Natural killer cell (primary cell): ENCODE data around the gene KLHL6. TPM values are rescaled to one million over a fixed set of nuclear protein-coding genes. Genes with fewer than 3 reads are reported as not detected.

Source experiments
- ATAC-seq, 3 donors: fragments of 150-1000 bp in 2 of 3; fragments of 200-7000 bp in 1 of 3; cut with Tn5 transposase; 1 replicate in 1 of 3; 2 replicates in 2 of 3; pipeline ENCODE4 v1.10.0; 2021; ENCODE audit warnings: mild to moderate bottlenecking in 2 of 3, moderate library complexity in 2 of 3
- DNase-seq, 2 donors: peaks; one replicate each; pipeline versions ENCODE4 v3.0.0 to v3.0.0-alpha.2; 2013 to 2021; ENCODE audit warnings: mixed read lengths in 1 of 2
- H3K27ac ChIP-seq: one replicate; pipeline ENCODE4 v1.5.1; 2013; ENCODE audit warnings: mild to moderate bottlenecking, low read length
- H3K27me3 ChIP-seq: one replicate; pipeline ENCODE4 v1.6.1; 2013; ENCODE audit warnings: low read length; ENCODE audit not compliant: control insufficient read depth, insufficient read depth
- H3K36me3 ChIP-seq: one replicate; pipeline ENCODE4 v1.6.1; 2013; ENCODE audit warnings: low read length; ENCODE audit not compliant: control insufficient read depth, insufficient read depth
- H3K4me1 ChIP-seq: one replicate; pipeline ENCODE4 v1.6.1; 2013; ENCODE audit warnings: low read length; ENCODE audit not compliant: control insufficient read depth, insufficient read depth
- H3K4me3 ChIP-seq: one replicate; pipeline ENCODE4 v1.5.1; 2013; ENCODE audit warnings: low read length
- H3K9me3 ChIP-seq: one replicate; pipeline ENCODE4 v1.6.1; 2013; ENCODE audit warnings: low read length; ENCODE audit not compliant: control insufficient read depth, insufficient read depth
- H3K27ac Mint-ChIP-seq, 2 donors: one replicate each; pipeline ENCODE4 v1.8.0; 2022; ENCODE audit warnings: mild to moderate bottlenecking in 2 of 2, mixed read lengths in 2 of 2, moderate library complexity in 1 of 2
- H3K27me3 Mint-ChIP-seq, 2 donors: one replicate each; pipeline ENCODE4 v1.8.0; 2022; ENCODE audit warnings: low read depth in 2 of 2, mixed read lengths in 2 of 2
- H3K36me3 Mint-ChIP-seq: one replicate; pipeline ENCODE4 v1.8.0; 2022; ENCODE audit warnings: mixed read lengths
- H3K4me1 Mint-ChIP-seq, 2 donors: one replicate each; pipeline ENCODE4 v1.8.0; 2022; ENCODE audit warnings: mixed read lengths in 2 of 2
- H3K4me3 Mint-ChIP-seq: one replicate; pipeline ENCODE4 v1.8.0; 2022; ENCODE audit warnings: mild to moderate bottlenecking, moderate library complexity, mixed read lengths
- H3K9me3 Mint-ChIP-seq, 2 donors: one replicate each; pipeline ENCODE4 v1.8.0; 2022; ENCODE audit warnings: mixed read lengths in 2 of 2
- WGBS: methylation state at CpG from one replicate; pipeline ENCODE4 v1.1.7; 2013; ENCODE audit warnings: missing lambda C conversion rate; ENCODE audit not compliant: insufficient coverage; 5-methylcytosine and 5-hydroxymethylcytosine counted together
- intact Hi-C: fragments of 100-400 bp; cut with micrococcal nuclease; formaldehyde crosslinking; loops from one replicate; pipeline ENCODE4 v1.14.2; 2022
- total RNA-seq, 4 donors: library from RNA; stranded (reverse); fragments of 120-200 nt in 1 of 4; gene quantifications; one replicate each; pipeline versions ENCODE4 v1.2.3 to v1.2.4, GENCODE V29; 2013 to 2022
- TF ChIP-seq, protein P1 (sequence below): fragments of 200-600 bp; IDR thresholded peaks from one replicate; pipeline ENCODE4 v1.8.0; 2022; ENCODE audit warnings: antibody characterized with exemption

Gene KLHL6
- total RNA-seq, 3 donors from 2014 or later (not counting 1 experiment from before 2014, with no cell fraction given): 10.9 to 17.3 (median 13.6) TPM

DNA sequence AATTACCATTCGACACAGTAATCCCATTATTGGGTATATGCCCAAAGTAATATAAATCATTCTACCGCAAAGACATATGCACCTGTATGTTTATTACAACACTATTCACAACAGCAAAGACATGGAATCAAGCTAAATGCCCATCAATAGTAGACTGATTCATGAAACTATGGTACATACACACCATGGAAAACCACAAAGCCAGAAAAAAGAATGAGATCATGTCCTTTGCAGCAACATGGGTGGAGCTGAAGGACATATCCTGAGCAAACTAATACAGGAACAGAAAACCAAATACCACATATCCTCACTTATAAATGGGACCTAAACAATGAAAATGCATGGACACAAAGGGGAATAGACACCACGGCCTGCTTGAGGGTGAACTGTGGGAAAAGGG, 116.0 kb downstream of the KLHL6 start:
- intact Hi-C loops: no loop called here
- no peak for ATAC-seq
- no peak overlapping the region for H3K4me3 Mint-ChIP-seq

GRCh38 chr3:183438735-183439134, 116.8 kb downstream of the KLHL6 start:
- intact Hi-C loops: no loop called here
- Mint-ChIP-seq H3K4me1 (no peaks in the 10 kb centered on the region), H3K4me3 (no peak overlapping the region), H3K27ac (no peak overlapping the region), H3K36me3 (peaks cover 2% of the 10 kb centered on the region), H3K9me3 (peaks cover 2 to 7% of the 10 kb centered on the region in 2 donors), H3K27me3 (peaks cover 0 to 9% of the 10 kb centered on the region in 2 donors)
- TF ChIP-seq, protein P1, sequence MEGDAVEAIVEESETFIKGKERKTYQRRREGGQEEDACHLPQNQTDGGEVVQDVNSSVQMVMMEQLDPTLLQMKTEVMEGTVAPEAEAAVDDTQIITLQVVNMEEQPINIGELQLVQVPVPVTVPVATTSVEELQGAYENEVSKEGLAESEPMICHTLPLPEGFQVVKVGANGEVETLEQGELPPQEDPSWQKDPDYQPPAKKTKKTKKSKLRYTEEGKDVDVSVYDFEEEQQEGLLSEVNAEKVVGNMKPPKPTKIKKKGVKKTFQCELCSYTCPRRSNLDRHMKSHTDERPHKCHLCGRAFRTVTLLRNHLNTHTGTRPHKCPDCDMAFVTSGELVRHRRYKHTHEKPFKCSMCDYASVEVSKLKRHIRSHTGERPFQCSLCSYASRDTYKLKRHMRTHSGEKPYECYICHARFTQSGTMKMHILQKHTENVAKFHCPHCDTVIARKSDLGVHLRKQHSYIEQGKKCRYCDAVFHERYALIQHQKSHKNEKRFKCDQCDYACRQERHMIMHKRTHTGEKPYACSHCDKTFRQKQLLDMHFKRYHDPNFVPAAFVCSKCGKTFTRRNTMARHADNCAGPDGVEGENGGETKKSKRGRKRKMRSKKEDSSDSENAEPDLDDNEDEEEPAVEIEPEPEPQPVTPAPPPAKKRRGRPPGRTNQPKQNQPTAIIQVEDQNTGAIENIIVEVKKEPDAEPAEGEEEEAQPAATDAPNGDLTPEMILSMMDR: no peak
- Histone ChIP-seq H3K4me1 (no peaks in the 10 kb centered on the region), H3K9me3 (peaks cover 4% of the 10 kb centered on the region), H3K36me3 (no peaks in the 10 kb centered on the region), H3K4me3 (no peak overlapping the region), H3K27me3 (no peaks in the 10 kb centered on the region), H3K27ac (no peak overlapping the region)
- ATAC-seq (no peak), DNase-seq (no peak)
- 93% methylated on average over 1 of the region's 1 CpG for WGBS

More for the DNA sequence above, 116.0 kb downstream of the KLHL6 start:
- no peak overlapping the region for H3K27ac ChIP-seq
- DNase-seq: no peak
- 94% methylated on average over 2 of the region's 3 CpGs for WGBS
- H3K4me3 ChIP-seq: no peak overlapping the region
- H3K27me3 Mint-ChIP-seq: peaks cover 0 to 6% of the 10 kb centered on the region in 2 donors
- no peak overlapping the region for H3K27ac Mint-ChIP-seq
- no peaks in the 10 kb centered on the region for H3K27me3 ChIP-seq
- no peaks in the 10 kb centered on the region for H3K4me1 ChIP-seq
- no peaks in the 10 kb centered on the region for H3K4me1 Mint-ChIP-seq
- peaks cover 2 to 9% of the 10 kb centered on the region in 2 donors for H3K9me3 Mint-ChIP-seq
- peaks cover 6% of the 10 kb centered on the region for H3K36me3 Mint-ChIP-seq
- peaks cover 4% of the 10 kb centered on the region for H3K9me3 ChIP-seq
- no peaks in the 10 kb centered on the region for H3K36me3 ChIP-seq
- TF ChIP-seq, protein P1: no peak

DNA sequence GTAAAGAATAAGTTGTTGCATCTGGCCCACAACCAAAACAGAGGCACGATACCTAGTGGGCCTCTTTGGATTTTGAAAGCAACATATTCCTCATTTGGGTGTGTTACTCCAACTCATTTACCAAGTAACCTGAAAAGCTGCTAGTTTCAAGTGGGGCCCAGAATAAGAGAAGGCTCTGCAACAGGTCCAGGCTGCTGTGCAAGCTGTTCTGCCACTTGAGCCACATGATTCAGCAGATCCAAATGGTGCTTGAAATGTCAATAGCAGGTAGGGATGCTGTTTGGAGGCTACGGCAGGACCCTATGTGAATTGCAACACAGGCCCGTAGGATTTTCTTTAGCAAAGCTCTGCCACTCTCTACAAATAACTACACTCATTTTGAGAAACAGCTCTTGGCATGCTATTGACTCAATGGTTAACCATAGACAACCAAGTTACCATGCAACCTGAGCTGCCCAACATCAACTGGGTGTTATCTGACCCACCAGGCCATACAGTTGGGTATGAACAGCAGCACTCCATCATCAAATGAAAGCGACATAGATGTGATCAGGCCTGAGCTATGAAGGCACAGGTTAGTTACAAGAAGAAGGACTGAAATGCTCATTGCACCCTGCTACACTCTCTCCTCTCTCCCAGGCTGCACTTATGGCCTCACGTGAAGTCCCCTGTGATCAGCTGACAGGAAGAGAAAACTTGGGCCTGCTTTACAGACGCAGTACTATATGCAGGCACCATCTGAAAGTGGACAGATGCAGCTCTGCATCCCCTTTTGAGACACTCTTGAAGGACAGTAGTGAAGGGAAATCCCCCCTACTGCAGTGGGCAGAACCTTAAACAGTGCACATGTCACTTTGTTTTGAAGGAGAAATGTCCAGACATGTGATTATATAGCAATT, 117.6 kb downstream of the KLHL6 start:
- Mint-ChIP-seq H3K27ac (no peak overlapping the region), H3K36me3 (no peaks in the 10 kb centered on the region), H3K4me1 (no peaks in the 10 kb centered on the region), H3K4me3 (no peak overlapping the region), H3K9me3 (no peaks in the 10 kb centered on the region), H3K27me3 (peaks cover 0 to 3% of the 10 kb centered on the region in 2 donors)
- no peak overlapping the region for H3K27ac ChIP-seq
- ATAC-seq: no peak
- DNase-seq: no peak
- no peaks in the 10 kb centered on the region for H3K4me1 ChIP-seq
- H3K9me3 ChIP-seq: no peaks in the 10 kb centered on the region
- H3K27me3 ChIP-seq: no peaks in the 10 kb centered on the region
- H3K4me3 ChIP-seq: no peak overlapping the region
- H3K36me3 ChIP-seq: no peaks in the 10 kb centered on the region
- TF ChIP-seq, protein P1: no peak
- intact Hi-C loops: no loop called here
- 72% methylated on average over 6 of the region's 6 CpGs for WGBS

Other genes starting within 250 kb of the KLHL6 start
- 1 to 10 TPM; 2.2 to 4.9 (median 2.7) TPM for gene MCF2L2, start 127.1 kb downstream of the KLHL6 start, total RNA-seq
- gene KLHL24, start 79.9 kb upstream of the KLHL6 start, total RNA-seq: 100 to 1,000 TPM; 140 to 189 (median 177) TPM
- gene YEATS2, start 142.1 kb upstream of the KLHL6 start, total RNA-seq: 10 to 100 TPM; 23.1 to 25.8 (median 25.2) TPM